PC-9 (cell line): ENCODE measurements around the gene SEMA6C. TPM values are rescaled to one million over a fixed set of nuclear protein-coding genes. Genes with fewer than 3 reads are reported as not detected.

ENCODE experiments used
- BruUV-seq: library from RNA; stranded (reverse); fragments of 400-500 nt; replicated peaks from 2 replicates; lab custom pipeline; 2021; lab: Mats Ljungman, UMichigan
- CTCF ChIA-PET: fragments of 300-600 bp; sonication (Branson Sonifier 250); formaldehyde crosslinking; loops from one replicate; lab custom pipeline; 2022; ENCODE audit warnings: antibody characterized with exemption; lab: Charles Lee
- POLR2A ChIA-PET: fragments of 300-600 bp; sonication (Branson Sonifier 250); formaldehyde crosslinking; loops from one replicate; lab custom pipeline; 2022; ENCODE audit warnings: antibody characterized with exemption; ENCODE audit not compliant: unreplicated experiment; lab: Charles Lee
- DNase-seq, 2 experiments: peaks; one replicate each; pipeline versions ENCODE4 v3.0.0 to v3.0.0-alpha.2; 2015 to 2022; ENCODE audit warnings: mixed read lengths in 1 of 2
- H2AFZ ChIP-seq: fragments of 200-600 bp; sonication (generic); 2 replicates; pipeline ENCODE4 v1.8.1; 2017; ENCODE audit warnings: antibody characterized with exemption
- H3F3A ChIP-seq: fragments of 200-600 bp; sonication (generic); 2 replicates; pipeline ENCODE4 v1.8.1; 2017; ENCODE audit warnings: antibody characterized with exemption, mild to moderate bottlenecking, low read depth; ENCODE audit not compliant: insufficient read depth
- H3K27ac ChIP-seq: fragments of 200-600 bp; sonication (generic); 2 replicates; pipeline ENCODE4 v1.6.1; 2016; ENCODE audit warnings: mixed run types
- H3K27me3 ChIP-seq: fragments of 200-600 bp; sonication (generic); 2 replicates; pipeline ENCODE4 v1.6.1; 2016; ENCODE audit warnings: low read depth, mixed run types; ENCODE audit not compliant: insufficient read depth
- H3K36me3 ChIP-seq: fragments of 200-600 bp; sonication (generic); 2 replicates; pipeline ENCODE4 v1.6.1; 2016; ENCODE audit warnings: low read depth, mixed run types
- H3K4me1 ChIP-seq: fragments of 200-600 bp; sonication (generic); replicated peaks from 2 replicates; pipeline ENCODE4 v1.6.1; 2016; ENCODE audit warnings: mixed run types; ENCODE audit not compliant: insufficient read depth
- H3K4me2 ChIP-seq: fragments of 200-600 bp; sonication (generic); 2 replicates; pipeline ENCODE4 v1.6.1; 2017; ENCODE audit warnings: mixed run types
- H3K4me3 ChIP-seq: fragments of 200-600 bp; sonication (generic); 2 replicates; pipeline ENCODE4 v1.6.1; 2016; ENCODE audit warnings: mixed run types
- H3K79me2 ChIP-seq: fragments of 200-600 bp; sonication (generic); 2 replicates; pipeline ENCODE4 v1.6.1; 2017; ENCODE audit warnings: low read depth, mixed run types
- H3K9me2 ChIP-seq: fragments of 200-600 bp; sonication (generic); 2 replicates; pipeline ENCODE4 v1.8.1; 2017; ENCODE audit warnings: mild to moderate bottlenecking; ENCODE audit not compliant: insufficient read depth
- H3K9me3 ChIP-seq: fragments of 200-600 bp; sonication (generic); 2 replicates; pipeline ENCODE4 v1.8.1; 2016; ENCODE audit warnings: low read depth; ENCODE audit not compliant: insufficient read depth
- H4K20me1 ChIP-seq: fragments of 200-600 bp; sonication (generic); 2 replicates; pipeline ENCODE4 v1.8.1; 2017; ENCODE audit not compliant: insufficient read depth
- EZH2 ChIP-seq: fragments of 200-600 bp; sonication (generic); IDR thresholded peaks from 2 replicates; pipeline ENCODE4 v1.8.0; 2017; ENCODE audit warnings: antibody characterized with exemption, low read depth
- intact Hi-C: fragments of 100-400 bp; cut with micrococcal nuclease; formaldehyde crosslinking; loops from one replicate; pipeline ENCODE4 v1.10.0; 2022; ENCODE audit not compliant: unreplicated experiment
- total RNA-seq: library from RNA; stranded (reverse); gene quantifications from 2 replicates; pipeline ENCODE4 v1.2.3, GENCODE V29; 2021
- TF ChIP-seq, protein P1 (sequence below): fragments of 200-600 bp; sonication (generic); conservative IDR thresholded peaks from 2 replicates; pipeline ENCODE4 v1.6.1; 2017; ENCODE audit warnings: mixed run types, antibody characterized with exemption, mild to moderate bottlenecking, moderate library complexity

The SEMA6C gene
- total RNA-seq, 1 experiment from 2014 or later, result 5.6 TPM

DNA sequence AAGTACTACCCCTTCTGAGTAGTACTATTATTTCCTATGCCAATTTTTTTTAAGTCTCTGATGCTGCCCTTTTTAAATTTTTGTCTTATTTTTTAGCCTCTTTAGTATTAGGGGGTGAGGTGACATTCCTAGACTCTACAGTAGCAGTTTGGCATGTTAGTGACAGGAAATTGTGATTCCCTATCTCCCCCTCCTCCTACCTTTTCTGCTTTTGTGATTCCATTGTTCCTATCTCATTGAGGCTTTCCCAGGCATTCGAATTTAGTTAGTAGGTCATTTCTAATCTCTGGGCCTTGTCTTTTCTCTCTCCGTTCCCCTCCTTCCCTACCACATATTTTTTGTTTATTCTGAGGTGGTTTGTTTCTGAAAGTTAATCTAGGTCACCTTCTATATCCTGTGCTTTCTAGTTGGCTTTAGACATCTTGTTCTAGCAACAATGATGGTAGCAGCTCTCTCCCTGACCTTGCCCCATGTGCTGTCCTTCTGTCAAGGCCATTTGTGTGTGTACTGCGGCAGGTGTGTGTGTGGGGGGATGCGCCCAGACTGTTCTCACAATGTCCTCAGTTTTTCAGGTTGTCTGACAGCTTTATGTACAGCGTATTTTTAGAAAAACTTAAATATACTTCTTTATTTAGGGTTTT, 21.5 kb downstream of the SEMA6C start:
- H3K4me1 ChIP-seq, result no peaks in the 10 kb centered on the region
- ChIA-PET CTCF (no interaction called here), POLR2A (no interaction called here)
- H3K79me2 ChIP-seq, result no peaks in the 10 kb centered on the region
- H3K36me3 ChIP-seq, result no peaks in the 10 kb centered on the region
- no peak overlapping the region for H3K4me2 ChIP-seq
- H3K27ac ChIP-seq, result no peak overlapping the region
- H4K20me1 ChIP-seq, result no peaks in the 10 kb centered on the region; the same call in 1 of the 2 replicates
- H3K9me2 ChIP-seq, result no peaks in the 10 kb centered on the region
- no TSS peak for BruUV-seq
- H2AFZ ChIP-seq, result no peak overlapping the region
- no peak for DNase-seq
- no peaks in the 10 kb centered on the region for H3K9me3 ChIP-seq
- intact Hi-C loops, result no loop called here
- no peak for TF ChIP-seq EZH2
- TF ChIP-seq, protein P1, sequence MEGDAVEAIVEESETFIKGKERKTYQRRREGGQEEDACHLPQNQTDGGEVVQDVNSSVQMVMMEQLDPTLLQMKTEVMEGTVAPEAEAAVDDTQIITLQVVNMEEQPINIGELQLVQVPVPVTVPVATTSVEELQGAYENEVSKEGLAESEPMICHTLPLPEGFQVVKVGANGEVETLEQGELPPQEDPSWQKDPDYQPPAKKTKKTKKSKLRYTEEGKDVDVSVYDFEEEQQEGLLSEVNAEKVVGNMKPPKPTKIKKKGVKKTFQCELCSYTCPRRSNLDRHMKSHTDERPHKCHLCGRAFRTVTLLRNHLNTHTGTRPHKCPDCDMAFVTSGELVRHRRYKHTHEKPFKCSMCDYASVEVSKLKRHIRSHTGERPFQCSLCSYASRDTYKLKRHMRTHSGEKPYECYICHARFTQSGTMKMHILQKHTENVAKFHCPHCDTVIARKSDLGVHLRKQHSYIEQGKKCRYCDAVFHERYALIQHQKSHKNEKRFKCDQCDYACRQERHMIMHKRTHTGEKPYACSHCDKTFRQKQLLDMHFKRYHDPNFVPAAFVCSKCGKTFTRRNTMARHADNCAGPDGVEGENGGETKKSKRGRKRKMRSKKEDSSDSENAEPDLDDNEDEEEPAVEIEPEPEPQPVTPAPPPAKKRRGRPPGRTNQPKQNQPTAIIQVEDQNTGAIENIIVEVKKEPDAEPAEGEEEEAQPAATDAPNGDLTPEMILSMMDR, result no peak
- no peak overlapping the region for H3K4me3 ChIP-seq
- H3K27me3 ChIP-seq, result no peaks in the 10 kb centered on the region
- peaks cover 7% of the 10 kb centered on the region; the same call in 1 of the 2 replicates for H3F3A ChIP-seq

DNA sequence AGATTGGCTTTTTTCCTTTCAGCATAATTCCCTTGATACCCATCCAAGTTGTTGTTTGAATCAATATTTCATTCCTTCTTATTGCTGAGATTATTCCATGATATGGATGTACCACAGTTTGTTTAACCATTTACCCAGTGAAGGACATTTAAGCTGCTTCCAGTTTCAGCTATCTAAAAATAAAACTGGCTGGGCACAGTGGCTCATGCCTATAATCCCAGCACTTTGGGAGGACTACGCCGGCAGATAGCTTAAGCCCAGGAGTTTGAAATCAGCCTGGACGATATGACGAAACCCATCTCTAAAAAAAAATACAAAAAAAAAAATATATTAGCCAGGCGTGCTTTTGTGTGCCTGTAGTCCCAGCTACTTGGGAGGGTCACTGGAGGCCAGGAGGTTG, 32.6 kb downstream of the SEMA6C start:
- Histone ChIP-seq H3K27ac (no peak overlapping the region), H3K9me3 (no peaks in the 10 kb centered on the region), H3F3A (no peaks in the 10 kb centered on the region), H3K4me3 (no peak overlapping the region), H2AFZ (no peak overlapping the region), H4K20me1 (no peaks in the 10 kb centered on the region), H3K4me1 (no peaks in the 10 kb centered on the region), H3K27me3 (no peaks in the 10 kb centered on the region), H3K9me2 (no peaks in the 10 kb centered on the region), H3K36me3 (no peaks in the 10 kb centered on the region), H3K4me2 (no peak overlapping the region), H3K79me2 (no peaks in the 10 kb centered on the region)
- ChIA-PET POLR2A (interaction anchor here (0.6 kb wide), 1 partner anchor 43 kb away, joined by 6 read pairs; no protein-coding TSS in a partner anchor), CTCF (no interaction called here)
- no TSS peak for BruUV-seq
- no peak for DNase-seq
- TF ChIP-seq, protein P1, result no peak
- no peak for TF ChIP-seq EZH2
- intact Hi-C loops, result no loop called here

DNA sequence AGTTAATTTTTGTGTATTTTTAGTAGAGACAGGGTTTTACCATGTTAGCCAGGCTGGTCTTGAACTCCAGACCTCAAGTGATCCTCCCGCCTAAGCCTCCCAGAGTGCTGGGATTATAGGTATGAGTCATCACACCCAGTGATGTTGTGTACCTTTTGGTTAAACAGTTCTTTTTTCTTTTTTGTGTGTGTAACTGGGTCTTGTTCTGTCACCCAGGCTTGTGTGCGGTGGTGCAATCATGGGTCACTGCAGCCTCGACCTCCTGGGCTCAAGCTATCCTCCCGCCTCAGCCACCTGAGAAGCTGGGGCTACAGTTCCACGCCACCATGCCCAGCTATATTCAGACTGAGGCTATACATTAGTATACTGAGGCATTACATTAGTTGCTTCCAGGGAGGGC, 38.1 kb downstream of the SEMA6C start:
- Histone ChIP-seq H3K9me2 (no peaks in the 10 kb centered on the region), H3K27ac (no peak overlapping the region), H3K36me3 (no peaks in the 10 kb centered on the region), H3K9me3 (no peaks in the 10 kb centered on the region), H3F3A (no peaks in the 10 kb centered on the region), H3K4me1 (no peaks in the 10 kb centered on the region), H2AFZ (no peak overlapping the region), H3K79me2 (no peaks in the 10 kb centered on the region), H4K20me1 (no peaks in the 10 kb centered on the region), H3K4me2 (no peak overlapping the region), H3K4me3 (no peak overlapping the region), H3K27me3 (no peaks in the 10 kb centered on the region)
- no peak for TF ChIP-seq EZH2
- intact Hi-C loops, result no loop called here
- ChIA-PET CTCF (no interaction called here), POLR2A (no interaction called here)
- no peak for DNase-seq
- BruUV-seq, result no TSS peak

DNA sequence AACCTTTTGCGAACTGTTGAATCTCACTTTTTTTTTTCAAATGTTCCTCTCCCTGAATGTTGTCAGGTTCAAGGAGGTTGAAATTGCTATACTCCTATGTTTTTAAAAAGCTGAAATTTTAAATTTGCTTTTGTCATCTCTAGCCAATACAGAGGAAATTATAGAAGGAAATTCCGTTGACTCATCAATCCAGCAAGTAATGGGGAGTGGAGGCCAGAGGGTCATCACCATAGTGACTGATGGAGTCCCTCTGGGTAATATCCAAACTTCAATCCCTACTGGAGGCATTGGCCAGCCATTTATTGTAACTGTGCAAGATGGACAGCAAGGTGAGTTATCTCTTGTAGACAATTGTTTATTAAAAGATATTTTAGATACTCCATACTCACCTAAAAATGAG, 39.5 kb downstream of the SEMA6C start:
- H3K9me3 ChIP-seq, result no peaks in the 10 kb centered on the region
- H3F3A ChIP-seq, result no peaks in the 10 kb centered on the region
- DNase-seq, result no peak
- H3K4me3 ChIP-seq, result no peak overlapping the region
- intact Hi-C loops, result no loop called here
- no peaks in the 10 kb centered on the region for H3K79me2 ChIP-seq
- no peak for TF ChIP-seq EZH2
- TF ChIP-seq, protein P1, result no peak
- ChIA-PET CTCF (no interaction called here), POLR2A (no interaction called here)
- H3K9me2 ChIP-seq, result no peaks in the 10 kb centered on the region
- no peaks in the 10 kb centered on the region for H3K36me3 ChIP-seq
- no peak overlapping the region for H3K4me2 ChIP-seq
- no peaks in the 10 kb centered on the region for H3K4me1 ChIP-seq
- no peaks in the 10 kb centered on the region for H4K20me1 ChIP-seq
- no peak overlapping the region for H2AFZ ChIP-seq
- H3K27me3 ChIP-seq, result no peaks in the 10 kb centered on the region
- H3K27ac ChIP-seq, result no peak overlapping the region
- BruUV-seq, result no TSS peak
